Sigmoid colon (tissue), 7 donors: ENCODE results near the gene BTF3. TPM values are rescaled to one million over a fixed set of nuclear protein-coding genes. Genes with fewer than 3 reads are reported as not detected.

ENCODE experiments used
- DNase-seq: peaks from one replicate; pipeline ENCODE4 v3.0.0-alpha.2; 2019
- H3K27ac ChIP-seq, 4 donors: fragments of 200-600 bp; sonication (generic); one replicate each; pipeline ENCODE4 v1.5.1; 2016 to 2019; ENCODE audit warnings: mild to moderate bottlenecking in 1 of 4
- H3K27me3 ChIP-seq, 3 donors: fragments of 200-600 bp; sonication (generic); one replicate each; pipeline ENCODE4 v1.5.1; 2019; ENCODE audit warnings: mild to moderate bottlenecking in 1 of 3
- H3K36me3 ChIP-seq, 4 donors: fragments of 200-600 bp; sonication (generic); one replicate each; pipeline ENCODE4 v1.5.1; 2016 to 2019
- H3K4me1 ChIP-seq, 4 donors: fragments of 200-600 bp; sonication (generic); one replicate each; pipeline ENCODE4 v1.5.1; 2017 to 2019
- H3K4me3 ChIP-seq, 4 donors: fragments of 200-600 bp; sonication (generic); one replicate each; pipeline ENCODE4 v1.5.1; 2017 to 2019; ENCODE audit warnings: mild to moderate bottlenecking in 2 of 4, moderate library complexity in 1 of 4
- H3K9me3 ChIP-seq, 4 donors: fragments of 200-600 bp in 3 of 4; sonication (generic) in 3 of 4; one replicate each; pipeline versions ENCODE4 v1.5.1 to v1.6.1; 2013 to 2019
- EP300 ChIP-seq, 4 donors: sonication (generic); formaldehyde crosslinking; IDR thresholded peaks; one replicate each; pipeline ENCODE4 v1.6.1; 2017; ENCODE audit warnings: antibody characterized with exemption in 4 of 4
- POLR2A ChIP-seq, 2 donors: fragments of 450-650 bp; IDR thresholded peaks; one replicate each; pipeline ENCODE4 v1.6.1; 2016; ENCODE audit warnings: antibody characterized with exemption in 2 of 2, mild to moderate bottlenecking in 2 of 2, moderate library complexity in 2 of 2
- POLR2AphosphoS5 ChIP-seq, 4 donors: sonication (generic); formaldehyde crosslinking; IDR thresholded peaks; one replicate each; pipeline ENCODE4 v1.6.1; 2017; ENCODE audit warnings: antibody characterized with exemption in 4 of 4
- WGBS, 2 donors: extraction: QIAGEN DNeasy Blood & Tissue Kit; methylation state at CpG; one replicate each; pipeline ENCODE4 v1.1.7; 2013; 5-methylcytosine and 5-hydroxymethylcytosine counted together
- intact Hi-C: fragments of 100-400 bp; cut with DNase I; formaldehyde crosslinking; loops from one replicate; pipeline ENCODE4 v1.15.1; 2023
- polyA plus RNA-seq, 3 donors: library from polyadenylated mRNA; stranded (reverse); fragments of 200-250 nt; gene quantifications; one replicate each; pipeline ENCODE4 v1.2.3, GENCODE V29; 2013
- total RNA-seq, 4 donors: library from RNA; depleted of rRNA; stranded (reverse); fragments of >200 nt; gene quantifications; one replicate each; pipeline ENCODE4 v1.1.0, GENCODE V29; 2016
- TF ChIP-seq, protein P1 (sequence below), 4 experiments: fragments of 450-650 bp in 3 of 4; fragments of 200-600 bp in 1 of 4; IDR thresholded peaks; one replicate each; pipeline ENCODE4 v1.5.1; 2016 to 2019; ENCODE audit warnings: antibody characterized with exemption in 4 of 4, mild to moderate bottlenecking in 3 of 4, moderate library complexity in 2 of 4
- donor health status: healthy with polysubstance abuse.
- donor health status: Bipolar disorder and iron deficiency.
- donor health status: healthy.

The BTF3 gene
- total RNA-seq (100 to 1,000 TPM; 490 to 780 (median 726) TPM), polyA plus RNA-seq (1,000 to 10,000 TPM in 1 of 3 donors, 100 to 1,000 TPM in 2; 706 to 1,119 (median 968) TPM)

DNA sequence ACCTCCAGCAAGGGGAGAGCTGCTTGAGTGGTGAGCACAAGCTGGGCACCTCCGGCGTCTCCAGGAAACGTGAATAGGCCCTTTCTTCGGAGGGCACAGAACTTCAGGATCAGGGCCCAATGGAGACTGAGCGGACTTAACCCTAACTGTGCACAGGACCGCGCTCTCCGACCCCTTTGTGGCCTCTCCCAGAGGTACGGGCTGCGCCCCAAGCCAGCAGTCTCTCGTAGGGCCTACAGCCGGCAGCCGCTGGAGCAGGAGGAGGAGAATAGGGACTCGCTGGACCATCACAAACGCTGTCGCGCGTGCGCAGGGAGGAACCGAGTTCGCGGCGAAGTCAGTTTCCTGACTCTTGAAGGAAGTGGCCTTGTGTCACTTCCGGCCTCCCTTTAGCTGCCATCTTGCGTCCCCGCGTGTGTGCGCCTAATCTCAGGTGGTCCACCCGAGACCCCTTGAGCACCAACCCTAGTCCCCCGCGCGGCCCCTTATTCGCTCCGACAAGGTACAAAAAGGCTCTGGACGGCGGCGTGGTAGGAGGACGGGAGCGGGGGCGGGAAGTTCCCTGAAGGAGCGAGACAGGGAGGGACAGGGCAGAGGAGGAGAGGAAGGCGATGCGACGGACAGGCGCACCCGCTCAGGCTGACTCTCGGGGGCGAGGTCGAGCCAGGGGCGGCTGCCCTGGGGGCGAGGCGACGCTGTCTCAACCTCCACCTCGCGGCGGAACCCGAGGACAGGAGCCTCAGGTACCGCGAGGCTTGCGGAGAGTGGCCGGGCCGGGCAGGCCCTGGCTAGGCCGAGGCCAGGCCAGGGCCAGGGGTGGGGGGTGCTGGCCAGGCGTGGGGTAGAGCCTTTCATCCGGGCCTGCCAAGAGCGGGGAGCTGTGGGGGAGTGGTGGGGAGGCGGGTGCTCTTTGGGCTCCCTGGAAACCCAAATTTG, at the start of gene BTF3:
TSS of gene BTF3 (plus strand) at position 386 of the 936 bp plus-strand sequence. CDS start at position 612, 226 bp downstream.
- Histone ChIP-seq H3K4me1 (peaks cover 0 to 29% (median 24%) of the 10 kb centered on the region in 4 donors), H3K27me3 (no peaks in the 10 kb centered on the region), H3K36me3 (peaks cover 6 to 22% (median 13%) of the 10 kb centered on the region in 4 donors), H3K4me3 (peak within 1 kb of the TSS; percentile 64 to 99 (median 88)), H3K27ac (peak within 1 kb of the TSS; percentile 87 to 97 (median 92)), H3K9me3 (no peaks in the 10 kb centered on the region)
- TF ChIP-seq EP300 (IDR thresholded peaks at IDR 0.05) (no peak), POLR2A (IDR thresholded peaks at IDR 0.05) (peak; percentile 66 to 72), POLR2AphosphoS5 (IDR thresholded peaks at IDR 0.05) (peak; percentile 82 to 90 (median 88))
- WGBS, 2 donors, result 1 to 2% methylated on average over 67 of the region's 67 CpGs
- DNase-seq, result peak; percentile 97
- intact Hi-C loops, result loop anchor here (2.0 to 5.0 kb wide), 3 partner anchors 46 to 541 kb away; partner anchors contain the start of genes ANKRA2, FCHO2 and UTP15

DNA sequence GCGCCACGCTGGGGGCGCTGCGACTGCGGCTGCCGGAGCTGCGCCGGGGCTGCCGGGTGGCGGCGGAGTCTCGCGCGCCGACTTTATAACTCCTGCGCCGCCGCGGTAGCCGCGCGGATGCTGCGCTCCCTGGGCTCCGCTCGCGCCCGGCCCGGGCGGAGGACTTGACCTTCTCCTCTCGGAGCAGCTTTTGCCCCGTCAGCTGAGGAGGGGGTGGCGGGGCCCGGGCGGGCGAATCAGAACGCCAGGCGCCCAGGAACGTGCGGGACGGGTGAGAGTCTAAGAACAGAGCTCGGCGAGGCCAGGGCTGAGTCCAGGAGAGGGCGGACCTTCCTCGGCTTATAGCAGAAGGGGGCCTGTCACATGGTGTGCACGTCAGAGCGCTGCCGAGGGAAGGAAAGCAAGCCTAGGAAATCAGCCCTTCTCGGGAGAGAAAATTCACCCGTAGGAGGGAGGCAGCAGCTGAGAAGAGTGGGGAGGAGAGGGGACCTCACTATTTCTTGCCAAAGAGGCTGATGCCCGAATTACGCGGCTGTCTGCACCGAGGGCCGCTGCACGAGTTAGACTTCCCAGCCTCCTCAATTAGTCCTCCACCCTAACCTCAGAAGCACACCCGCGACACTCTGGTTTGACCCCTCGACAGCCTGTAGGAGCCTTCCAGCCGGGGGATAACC, 49.6 kb upstream of the BTF3 start, which contains the start of gene FOXD1:
TSS of gene FOXD1 (minus strand) at position 315 of the 674 bp plus-strand sequence. CDS start 415 bp downstream, outside the sequence.
- TF ChIP-seq EP300 (IDR thresholded peaks at IDR 0.05) (no peak), POLR2AphosphoS5 (IDR thresholded peaks at IDR 0.05) (peak in 2 of 4 donors; percentile 24 to 51), POLR2A (IDR thresholded peaks at IDR 0.05) (no peak)
- WGBS, 2 donors, result 1% methylated on average over 59 of the region's 59 CpGs
- Histone ChIP-seq H3K9me3 (no peaks in the 10 kb centered on the region), H3K27me3 (peaks cover 79 to 95% (median 89%) of the 10 kb centered on the region in 3 donors), H3K36me3 (no peaks in the 10 kb centered on the region), H3K4me3 (peak within 1 kb of the TSS; percentile 21 to 39 (median 35)), H3K27ac (peak within 1 kb of the TSS in 1 of 4 donors; percentile 93), H3K4me1 (peaks cover 0 to 35% (median 29%) of the 10 kb centered on the region in 4 donors)
- peak; percentile 75 for DNase-seq
- intact Hi-C loops, result loop anchor here (10.0 kb wide), 1 partner anchor 74 kb away; no protein-coding TSS in a partner anchor

DNA sequence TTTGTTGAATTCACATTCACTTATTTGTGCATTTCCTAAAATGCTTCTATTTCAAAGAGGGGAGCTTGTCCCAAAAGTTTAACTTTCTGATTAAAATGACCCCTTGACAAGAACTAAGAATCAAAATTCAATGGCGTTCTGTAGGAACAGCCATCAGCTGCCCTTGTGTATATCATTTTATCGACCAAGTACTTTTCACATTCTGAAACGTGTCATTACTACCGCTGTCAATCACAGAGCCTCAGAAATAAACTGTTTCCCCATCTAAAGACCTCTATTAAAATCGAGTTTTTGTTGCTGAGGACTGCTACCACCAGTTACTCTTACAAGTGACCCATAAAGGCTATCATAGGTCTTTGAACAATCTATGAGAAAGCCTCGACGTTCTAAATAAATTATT, 48.1 kb upstream of the BTF3 start:
- WGBS, 2 donors, result 11 to 12% methylated on average over 7 of the region's 7 CpGs
- Histone ChIP-seq H3K9me3 (no peaks in the 10 kb centered on the region), H3K4me3 (no peak overlapping the region), H3K27me3 (peaks cover 64 to 94% (median 82%) of the 10 kb centered on the region in 3 donors), H3K4me1 (peaks cover 0 to 35% (median 27%) of the 10 kb centered on the region in 4 donors), H3K36me3 (no peaks in the 10 kb centered on the region), H3K27ac (no peak overlapping the region)
- TF ChIP-seq, protein P1, sequence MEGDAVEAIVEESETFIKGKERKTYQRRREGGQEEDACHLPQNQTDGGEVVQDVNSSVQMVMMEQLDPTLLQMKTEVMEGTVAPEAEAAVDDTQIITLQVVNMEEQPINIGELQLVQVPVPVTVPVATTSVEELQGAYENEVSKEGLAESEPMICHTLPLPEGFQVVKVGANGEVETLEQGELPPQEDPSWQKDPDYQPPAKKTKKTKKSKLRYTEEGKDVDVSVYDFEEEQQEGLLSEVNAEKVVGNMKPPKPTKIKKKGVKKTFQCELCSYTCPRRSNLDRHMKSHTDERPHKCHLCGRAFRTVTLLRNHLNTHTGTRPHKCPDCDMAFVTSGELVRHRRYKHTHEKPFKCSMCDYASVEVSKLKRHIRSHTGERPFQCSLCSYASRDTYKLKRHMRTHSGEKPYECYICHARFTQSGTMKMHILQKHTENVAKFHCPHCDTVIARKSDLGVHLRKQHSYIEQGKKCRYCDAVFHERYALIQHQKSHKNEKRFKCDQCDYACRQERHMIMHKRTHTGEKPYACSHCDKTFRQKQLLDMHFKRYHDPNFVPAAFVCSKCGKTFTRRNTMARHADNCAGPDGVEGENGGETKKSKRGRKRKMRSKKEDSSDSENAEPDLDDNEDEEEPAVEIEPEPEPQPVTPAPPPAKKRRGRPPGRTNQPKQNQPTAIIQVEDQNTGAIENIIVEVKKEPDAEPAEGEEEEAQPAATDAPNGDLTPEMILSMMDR (IDR thresholded peaks at IDR 0.05), result no peak
- no peak for TF ChIP-seq EP300 (IDR thresholded peaks at IDR 0.05)
- TF ChIP-seq POLR2A (IDR thresholded peaks at IDR 0.05), result no peak
- no peak for TF ChIP-seq POLR2AphosphoS5 (IDR thresholded peaks at IDR 0.05)
- DNase-seq, result no peak
- intact Hi-C loops, result loop anchor here (5.0 to 10.0 kb wide), 4 partner anchors 47 to 495 kb away; partner anchors contain the start of genes BTF3 and FCHO2

DNA sequence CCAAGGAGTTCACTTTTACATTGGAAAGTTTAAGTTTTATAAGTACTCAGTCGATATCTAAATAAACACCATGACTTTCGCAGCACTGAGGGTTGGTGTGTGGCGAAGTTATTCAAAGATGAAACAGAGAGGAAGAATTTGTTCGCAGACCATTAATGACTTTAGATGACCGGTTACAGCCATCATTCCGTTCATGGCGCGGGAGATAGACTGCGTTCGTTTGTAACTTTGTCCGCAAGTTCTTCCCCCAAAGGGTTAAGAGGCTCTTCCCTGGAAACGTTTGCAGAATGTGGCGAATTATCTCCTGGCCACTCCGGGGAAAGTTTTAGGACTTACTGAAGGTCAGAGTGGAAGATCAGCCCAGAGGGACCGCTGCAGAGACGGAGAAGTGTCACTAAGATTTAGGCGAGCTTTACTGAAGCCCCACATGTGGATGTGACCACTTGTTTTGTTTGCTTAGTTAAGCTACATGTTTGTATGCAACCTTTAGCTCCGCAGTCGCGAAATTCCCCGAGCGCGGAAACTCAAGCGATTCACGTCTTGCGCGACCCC, 47.5 kb upstream of the BTF3 start:
- Histone ChIP-seq H3K27me3 (peaks cover 61 to 94% (median 76%) of the 10 kb centered on the region in 3 donors), H3K36me3 (no peaks in the 10 kb centered on the region), H3K4me3 (peak overlapping the region in 1 of 4 donors; percentile 10), H3K9me3 (no peaks in the 10 kb centered on the region), H3K27ac (no peak overlapping the region), H3K4me1 (peaks cover 0 to 35% (median 27%) of the 10 kb centered on the region in 4 donors)
- TF ChIP-seq EP300 (IDR thresholded peaks at IDR 0.05), result no peak
- TF ChIP-seq POLR2AphosphoS5 (IDR thresholded peaks at IDR 0.05), result peak in 2 of 4 donors; percentile 35 to 40
- TF ChIP-seq POLR2A (IDR thresholded peaks at IDR 0.05), result no peak
- intact Hi-C loops, result loop anchor here (1.0 to 10.0 kb wide), 5 partner anchors 47 to 496 kb away; partner anchors contain the start of genes BTF3 and FCHO2
- DNase-seq, result no peak
- WGBS, 2 donors, result 6 to 9% methylated on average over 27 of the region's 27 CpGs

DNA sequence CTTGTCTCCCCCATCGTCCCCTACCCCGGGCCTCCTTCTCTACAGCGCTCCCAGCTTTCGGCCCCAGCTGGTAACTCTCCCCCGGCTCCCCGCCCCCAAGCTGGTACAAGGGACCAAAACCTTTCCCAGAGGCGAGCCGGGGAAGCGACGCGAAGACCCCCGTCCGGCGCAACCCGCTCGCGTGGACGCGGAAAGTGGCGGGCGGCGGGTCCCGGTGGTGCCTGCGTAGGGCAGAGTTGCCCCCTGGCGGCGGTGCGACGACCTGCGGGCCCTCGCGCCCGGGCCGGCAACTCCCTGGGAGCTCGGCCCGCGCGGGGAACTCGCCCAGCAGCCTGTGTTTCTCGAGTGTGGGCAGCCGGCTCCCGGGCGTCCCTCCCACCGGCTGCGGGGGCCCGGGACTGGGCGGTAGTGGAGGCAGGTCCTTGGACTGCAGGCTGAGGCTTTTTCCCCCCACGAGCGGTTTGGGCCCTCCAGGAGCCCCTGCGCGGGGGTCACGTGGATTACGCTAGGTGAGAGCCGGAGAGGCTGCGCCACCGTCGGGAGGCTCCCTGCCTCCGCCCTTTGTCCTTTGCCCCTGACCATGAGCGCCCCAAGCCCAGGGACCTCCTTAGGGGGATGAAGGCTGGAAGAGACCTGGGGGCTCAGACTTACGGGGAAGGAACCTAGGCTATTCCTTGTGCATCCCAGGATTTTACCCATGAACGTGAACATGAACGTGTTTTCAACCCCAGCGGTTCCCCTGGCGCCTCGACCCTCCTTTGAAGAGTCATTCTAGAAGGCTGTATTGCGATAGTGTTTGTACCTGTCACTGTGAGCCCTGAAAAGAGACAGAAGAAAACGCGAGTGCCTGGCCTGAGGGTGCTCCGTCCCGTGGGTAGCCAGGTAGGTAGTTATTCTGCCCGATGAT, 46.8 kb upstream of the BTF3 start:
- Histone ChIP-seq H3K9me3 (no peaks in the 10 kb centered on the region), H3K4me1 (peaks cover 0 to 35% (median 26%) of the 10 kb centered on the region in 4 donors), H3K4me3 (peak overlapping the region in 1 of 4 donors; percentile 10), H3K36me3 (no peaks in the 10 kb centered on the region), H3K27ac (no peak overlapping the region), H3K27me3 (peaks cover 54 to 94% (median 69%) of the 10 kb centered on the region in 3 donors)
- intact Hi-C loops, result loop anchor here (1.0 to 10.0 kb wide), 5 partner anchors 46 to 497 kb away; partner anchors contain the start of genes BTF3 and FCHO2
- no peak for DNase-seq
- 3 to 4% methylated on average over 70 of the region's 70 CpGs for WGBS, 2 donors
- TF ChIP-seq, protein P1 (IDR thresholded peaks at IDR 0.05), result peak; percentile 67 to 91 (median 78)
- no peak for TF ChIP-seq EP300 (IDR thresholded peaks at IDR 0.05)
